B cell (primary cell): ENCODE data around the gene TEC. TPM values are rescaled to one million over a fixed set of nuclear protein-coding genes. Genes with fewer than 3 reads are reported as not detected.
"Not testable (repeated sequence)": the region's sequence is repeated elsewhere in the genome, so short reads cannot be mapped to it uniquely, and the experiment has no call there.

Source experiments
- ATAC-seq: fragments of 200-7000 bp; cut with Tn5 transposase; one replicate; pipeline ENCODE4 v1.10.0; 2021; ENCODE audit warnings: low read depth, mild to moderate bottlenecking, moderate number of reproducible peaks, moderate library complexity
- CTCF ChIA-PET: fragments of 350-600 bp; sonication (Branson Sonifier 250); formaldehyde crosslinking; loops from one replicate; lab custom pipeline; 2021; ENCODE audit warnings: antibody characterized with exemption, inconsistent platforms; lab: Charles Lee
- POLR2A ChIA-PET: fragments of 350-600 bp; sonication (Branson Sonifier 250); formaldehyde crosslinking; loops from one replicate; lab custom pipeline; 2021; ENCODE audit warnings: antibody characterized with exemption; lab: Charles Lee
- DNase-seq: peaks from one replicate; pipeline ENCODE4 v3.0.0; 2013
- H2AFZ ChIP-seq: 2 replicates; pipeline ENCODE4 v1.6.1; 2012; ENCODE audit warnings: mild to moderate bottlenecking, low read depth, low read length; ENCODE audit not compliant: insufficient read depth, poor library complexity, severe bottlenecking
- H3K27ac ChIP-seq, 2 donors: 1 replicate in 1 of 2; 2 replicates in 1 of 2; pipeline ENCODE4 v1.5.1; 2012 to 2013; ENCODE audit warnings: low read length in 2 of 2, mild to moderate bottlenecking in 2 of 2, moderate library complexity in 1 of 2
- H3K27me3 ChIP-seq, 4 experiments: fragments of 200-600 bp in 1 of 4; sonication (generic) in 1 of 4; replicated peaks in 1 of 4; 1 replicate in 2 of 4; 2 replicates in 2 of 4; pipeline versions ENCODE4 v1.6.1 to v1.7.0; 2013 to 2016; ENCODE audit warnings: low read length in 3 of 4, mild to moderate bottlenecking in 2 of 4, mixed read lengths in 1 of 4, moderate library complexity in 1 of 4; ENCODE audit not compliant: insufficient read depth in 4 of 4, control insufficient read depth in 3 of 4; ENCODE audit errors: control extremely low read depth in 1 of 4
- H3K36me3 ChIP-seq, 2 experiments: replicated peaks in 1 of 2; 1 replicate in 1 of 2; 2 replicates in 1 of 2; pipeline versions ENCODE4 v1.6.1 to v1.7.1; 2013; ENCODE audit warnings: low read length in 1 of 2; ENCODE audit not compliant: insufficient read depth in 2 of 2, control insufficient read depth in 1 of 2; ENCODE audit errors: control extremely low read depth in 1 of 2, extremely low read depth in 1 of 2
- H3K4me1 ChIP-seq, 2 donors: fragments of 200-600 bp in 1 of 2; sonication (generic) in 1 of 2; 1 replicate in 1 of 2; 2 replicates in 1 of 2; pipeline versions ENCODE4 v1.5.1 to v1.6.1; 2013 to 2017; ENCODE audit warnings: low read length in 2 of 2; ENCODE audit not compliant: control insufficient read depth in 2 of 2, insufficient read depth in 2 of 2
- H3K4me2 ChIP-seq: replicated peaks from 2 replicates; pipeline ENCODE3; 2012; ENCODE audit warnings: mild to moderate bottlenecking, low read depth, low read length; ENCODE audit not compliant: poor library complexity, severe bottlenecking
- H3K4me3 ChIP-seq, 5 experiments: fragments of 200-600 bp in 1 of 5; sonication (generic) in 1 of 5; 1 replicate in 3 of 5; 2 replicates in 2 of 5; pipeline versions ENCODE4 v1.5.1 to v1.7.0; 2011 to 2016; ENCODE audit warnings: low read length in 4 of 5, mild to moderate bottlenecking in 4 of 5, low read depth in 2 of 5, control low read depth in 1 of 5, moderate library complexity in 1 of 5; ENCODE audit not compliant: insufficient read depth in 1 of 5; ENCODE audit errors: control extremely low read depth in 1 of 5, extremely low read depth in 1 of 5
- H3K79me2 ChIP-seq: fragments of 200-600 bp; sonication (generic); one replicate; pipeline ENCODE4 v1.6.0; 2016; ENCODE audit warnings: low read length; ENCODE audit not compliant: control insufficient read depth, insufficient read depth
- H3K9ac ChIP-seq: fragments of 200-600 bp; sonication (generic); 2 replicates; pipeline ENCODE4 v1.6.1; 2017; ENCODE audit warnings: mild to moderate bottlenecking, low read length, moderate library complexity
- H3K9me3 ChIP-seq, 3 donors: one replicate each; pipeline versions ENCODE4 v1.6.1 to v1.7.1; 2013; ENCODE audit warnings: low read length in 2 of 3; ENCODE audit not compliant: control insufficient read depth in 2 of 3, insufficient read depth in 1 of 3; ENCODE audit errors: control extremely low read depth in 1 of 3
- H4K20me1 ChIP-seq: 2 replicates; pipeline ENCODE4 v1.6.0; 2012; ENCODE audit warnings: mild to moderate bottlenecking, low read length; ENCODE audit not compliant: insufficient read depth, control insufficient read depth, poor library complexity, severe bottlenecking
- H3K27ac Mint-ChIP-seq: one replicate; pipeline ENCODE4 v1.8.0; 2021; ENCODE audit warnings: mixed read lengths
- H3K27me3 Mint-ChIP-seq: one replicate; pipeline ENCODE4 v1.8.0; 2021; ENCODE audit warnings: mixed read lengths
- H3K4me1 Mint-ChIP-seq: one replicate; pipeline ENCODE4 v1.8.0; 2021; ENCODE audit warnings: mixed read lengths
- H3K4me3 Mint-ChIP-seq: one replicate; pipeline ENCODE4 v1.8.0; 2021; ENCODE audit warnings: mixed read lengths
- H3K9me3 Mint-ChIP-seq: one replicate; pipeline ENCODE4 v1.8.0; 2022; ENCODE audit warnings: mixed read lengths; ENCODE audit not compliant: insufficient read depth
- CTCF ChIP-seq: fragments of 200-600 bp; IDR thresholded peaks from one replicate; pipeline ENCODE4 v1.8.0; 2022; ENCODE audit warnings: antibody characterized with exemption, mild to moderate bottlenecking
- EZH2 ChIP-seq: IDR thresholded peaks from 2 replicates; pipeline ENCODE4 v1.6.1; 2012; ENCODE audit warnings: borderline replicate concordance, low read depth, mild to moderate bottlenecking, moderate library complexity, low read length; ENCODE audit not compliant: insufficient read depth, poor library complexity, severe bottlenecking
- WGBS: methylation state at CpG from one replicate; pipeline ENCODE4 v1.1.5; 2013; ENCODE audit warnings: missing lambda C conversion rate; ENCODE audit not compliant: insufficient coverage; 5-methylcytosine and 5-hydroxymethylcytosine counted together
- intact Hi-C: fragments of 100-400 bp; cut with micrococcal nuclease; formaldehyde crosslinking; loops from one replicate; pipeline ENCODE4 v1.10.0; 2022
- polyA plus RNA-seq: library from polyadenylated mRNA; depleted of rRNA; stranded (reverse); fragments of >200 nt; gene quantifications from 2 replicates; pipeline ENCODE4 v1.2.3, GENCODE V29; 2012
- total RNA-seq, 2 donors: library from RNA; stranded (reverse); fragments of 120-200 nt in 1 of 2; gene quantifications; 1 replicate in 1 of 2; 2 replicates in 1 of 2; pipeline versions ENCODE4 v1.2.3 to v1.2.4, GENCODE V29; 2013 to 2022

Gene TEC
- total and polyA plus RNA-seq, 2 donors (not counting 1 experiment from before 2014, with no cell fraction given), result 2.0 to 8.3 TPM

- no peaks in the 10 kb centered on the region for H3K9me3 Mint-ChIP-seq
- Histone ChIP-seq H4K20me1 (no peaks in the 10 kb centered on the region), H3K4me1 (no peaks in the 10 kb centered on the region), H3K9me3 (no peaks in the 10 kb centered on the region), H2AFZ (peak overlapping the region; percentile 1), H3K4me3 (no peak overlapping the region), H3K27me3 (no peaks in the 10 kb centered on the region), H3K4me2 (no peak overlapping the region), H3K27ac (no peak overlapping the region), H3K79me2 (no peaks in the 10 kb centered on the region), H3K36me3 (no peaks in the 10 kb centered on the region), H3K9ac (no peak overlapping the region)
- no peak overlapping the region for H3K27ac Mint-ChIP-seq
- H3K27me3 Mint-ChIP-seq, result no peaks in the 10 kb centered on the region
- ATAC-seq (peak; percentile 28), DNase-seq (peak; percentile 57)
- H3K4me1 Mint-ChIP-seq, result no peaks in the 10 kb centered on the region
- POLR2A ChIA-PET, result no interaction called here
- intact Hi-C loops, result loop anchor here (10.0 kb wide), 1 partner anchor 649 kb away; no protein-coding TSS in a partner anchor
- CTCF ChIA-PET, result interaction anchor here (0.6 to 1.0 kb wide), 2 partner anchors 558 to 619 kb away, joined by 3 read pairs; no protein-coding TSS in a partner anchor
- 14% methylated on average over 2 of the region's 7 CpGs for WGBS
- peak; percentile 68 for TF ChIP-seq CTCF
- TF ChIP-seq EZH2, result no peak
- no peak overlapping the region for H3K4me3 Mint-ChIP-seq
These were observed 46.3 kb upstream of the TEC start for GRCh38 chr4:48315728-48316630.

GRCh38 chr4:48314746-48315145 is 45.1 kb upstream of the TEC start:
- H3K4me2 ChIP-seq, H3K9ac ChIP-seq, H3K4me3 ChIP-seq, H4K20me1 ChIP-seq, POLR2A ChIA-PET, H3K4me1 ChIP-seq, H3K4me1 Mint-ChIP-seq, H3K79me2 ChIP-seq, H3K27ac ChIP-seq, CTCF ChIA-PET, ATAC-seq, DNase-seq, H3K27me3 ChIP-seq, H3K9me3 Mint-ChIP-seq, H3K36me3 ChIP-seq, H3K27ac Mint-ChIP-seq, H3K4me3 Mint-ChIP-seq, H2AFZ ChIP-seq, H3K27me3 Mint-ChIP-seq, H3K9me3 ChIP-seq: not testable (repeated sequence)
- intact Hi-C loops, result loop anchor here (10.0 kb wide), 1 partner anchor 650 kb away; no protein-coding TSS in a partner anchor
